ENCODE results near the gene PPP6R3. TPM values are rescaled to one million over a fixed set of nuclear protein-coding genes. Genes with fewer than 3 reads are reported as not detected.

Gene PPP6R3
- total RNA-seq, 1 experiment from 2014 or later = 163 TPM

DNA sequence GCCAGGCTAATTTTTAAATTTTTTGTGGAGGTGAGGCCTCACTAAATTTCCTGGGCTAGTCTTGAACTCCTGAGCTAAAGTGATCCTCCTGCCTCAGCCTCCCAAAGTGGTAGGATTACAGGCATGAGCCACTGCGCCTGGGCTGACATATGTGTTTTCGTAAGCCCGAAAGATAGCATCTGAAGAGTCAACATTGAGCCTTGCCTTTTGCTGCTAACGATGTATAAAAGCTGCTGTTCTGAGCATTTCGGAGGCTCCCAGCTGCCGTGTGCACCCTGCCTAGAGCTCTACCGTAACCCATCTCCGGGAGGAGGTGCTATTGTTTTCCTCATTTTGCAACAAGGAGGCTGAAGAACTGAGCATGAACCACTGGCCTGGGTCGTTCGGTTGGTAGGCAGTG is 18.1 kb upstream of the PPP6R3 start:
- no peak overlapping the region for H3K4me3 ChIP-seq (ENCODE audit: low read depth in 2 of 2, low read length in 2 of 2)
- no peaks in the 10 kb centered on the region for H3K9me3 ChIP-seq (ENCODE audit: control insufficient read depth, insufficient read depth, low read depth, low read length)
- DNase-seq (ENCODE audit: low read depth, low spot score) = no peak
- POLR2A ChIA-PET = no interaction called here
- CTCF ChIA-PET = no interaction called here
- peaks cover 4% of the 10 kb centered on the region; the same call in 1 of the 2 replicates for H3K4me1 ChIP-seq (ENCODE audit: control insufficient read depth, insufficient read depth, low read length)
- no TSS peak for BruUV-seq (replicated peaks)
- in situ Hi-C loops (cut with HindIII; ENCODE audit: low pct_unique_long_range_greater_than_20kb, low sequenced_read_pairs) (no loop called here), intact Hi-C loops (cut with micrococcal nuclease; ENCODE audit: unreplicated experiment) (loop anchor here (10.0 kb wide), 1 partner anchor 188 kb away; no protein-coding TSS in a partner anchor)
- ATAC-seq = no peak
- TF ChIP-seq TCF7L2 (IDR thresholded peaks at IDR 0.05; ENCODE audit: low read depth, low read length) = no peak
- TF ChIP-seq, protein P1, sequence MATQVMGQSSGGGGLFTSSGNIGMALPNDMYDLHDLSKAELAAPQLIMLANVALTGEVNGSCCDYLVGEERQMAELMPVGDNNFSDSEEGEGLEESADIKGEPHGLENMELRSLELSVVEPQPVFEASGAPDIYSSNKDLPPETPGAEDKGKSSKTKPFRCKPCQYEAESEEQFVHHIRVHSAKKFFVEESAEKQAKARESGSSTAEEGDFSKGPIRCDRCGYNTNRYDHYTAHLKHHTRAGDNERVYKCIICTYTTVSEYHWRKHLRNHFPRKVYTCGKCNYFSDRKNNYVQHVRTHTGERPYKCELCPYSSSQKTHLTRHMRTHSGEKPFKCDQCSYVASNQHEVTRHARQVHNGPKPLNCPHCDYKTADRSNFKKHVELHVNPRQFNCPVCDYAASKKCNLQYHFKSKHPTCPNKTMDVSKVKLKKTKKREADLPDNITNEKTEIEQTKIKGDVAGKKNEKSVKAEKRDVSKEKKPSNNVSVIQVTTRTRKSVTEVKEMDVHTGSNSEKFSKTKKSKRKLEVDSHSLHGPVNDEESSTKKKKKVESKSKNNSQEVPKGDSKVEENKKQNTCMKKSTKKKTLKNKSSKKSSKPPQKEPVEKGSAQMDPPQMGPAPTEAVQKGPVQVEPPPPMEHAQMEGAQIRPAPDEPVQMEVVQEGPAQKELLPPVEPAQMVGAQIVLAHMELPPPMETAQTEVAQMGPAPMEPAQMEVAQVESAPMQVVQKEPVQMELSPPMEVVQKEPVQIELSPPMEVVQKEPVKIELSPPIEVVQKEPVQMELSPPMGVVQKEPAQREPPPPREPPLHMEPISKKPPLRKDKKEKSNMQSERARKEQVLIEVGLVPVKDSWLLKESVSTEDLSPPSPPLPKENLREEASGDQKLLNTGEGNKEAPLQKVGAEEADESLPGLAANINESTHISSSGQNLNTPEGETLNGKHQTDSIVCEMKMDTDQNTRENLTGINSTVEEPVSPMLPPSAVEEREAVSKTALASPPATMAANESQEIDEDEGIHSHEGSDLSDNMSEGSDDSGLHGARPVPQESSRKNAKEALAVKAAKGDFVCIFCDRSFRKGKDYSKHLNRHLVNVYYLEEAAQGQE (IDR thresholded peaks at IDR 0.05; ENCODE audit: insufficient read depth in 1 of 2, low read depth in 2 of 2, low read length in 1 of 2) = no peak
- no peak for TF ChIP-seq SIN3A (IDR thresholded peaks at IDR 0.05; ENCODE audit: borderline replicate concordance, insufficient read depth, low read depth, low read length)
- TF ChIP-seq, protein P2, sequence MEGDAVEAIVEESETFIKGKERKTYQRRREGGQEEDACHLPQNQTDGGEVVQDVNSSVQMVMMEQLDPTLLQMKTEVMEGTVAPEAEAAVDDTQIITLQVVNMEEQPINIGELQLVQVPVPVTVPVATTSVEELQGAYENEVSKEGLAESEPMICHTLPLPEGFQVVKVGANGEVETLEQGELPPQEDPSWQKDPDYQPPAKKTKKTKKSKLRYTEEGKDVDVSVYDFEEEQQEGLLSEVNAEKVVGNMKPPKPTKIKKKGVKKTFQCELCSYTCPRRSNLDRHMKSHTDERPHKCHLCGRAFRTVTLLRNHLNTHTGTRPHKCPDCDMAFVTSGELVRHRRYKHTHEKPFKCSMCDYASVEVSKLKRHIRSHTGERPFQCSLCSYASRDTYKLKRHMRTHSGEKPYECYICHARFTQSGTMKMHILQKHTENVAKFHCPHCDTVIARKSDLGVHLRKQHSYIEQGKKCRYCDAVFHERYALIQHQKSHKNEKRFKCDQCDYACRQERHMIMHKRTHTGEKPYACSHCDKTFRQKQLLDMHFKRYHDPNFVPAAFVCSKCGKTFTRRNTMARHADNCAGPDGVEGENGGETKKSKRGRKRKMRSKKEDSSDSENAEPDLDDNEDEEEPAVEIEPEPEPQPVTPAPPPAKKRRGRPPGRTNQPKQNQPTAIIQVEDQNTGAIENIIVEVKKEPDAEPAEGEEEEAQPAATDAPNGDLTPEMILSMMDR (IDR thresholded peaks at IDR 0.05) = no peak
- TF ChIP-seq POLR2AphosphoS5 (IDR thresholded peaks at IDR 0.05; ENCODE audit: low read depth, low read length) = no peak
- H3K27me3 ChIP-seq (ENCODE audit: control insufficient read depth, insufficient read depth, low read length) = no peaks in the 10 kb centered on the region
- no peak overlapping the region for H3K27ac ChIP-seq (ENCODE audit: low read length)
- H3K36me3 ChIP-seq (ENCODE audit: control insufficient read depth, insufficient read depth, low read length) = peaks cover 3% of the 10 kb centered on the region; the same call in 1 of the 2 replicates

DNA sequence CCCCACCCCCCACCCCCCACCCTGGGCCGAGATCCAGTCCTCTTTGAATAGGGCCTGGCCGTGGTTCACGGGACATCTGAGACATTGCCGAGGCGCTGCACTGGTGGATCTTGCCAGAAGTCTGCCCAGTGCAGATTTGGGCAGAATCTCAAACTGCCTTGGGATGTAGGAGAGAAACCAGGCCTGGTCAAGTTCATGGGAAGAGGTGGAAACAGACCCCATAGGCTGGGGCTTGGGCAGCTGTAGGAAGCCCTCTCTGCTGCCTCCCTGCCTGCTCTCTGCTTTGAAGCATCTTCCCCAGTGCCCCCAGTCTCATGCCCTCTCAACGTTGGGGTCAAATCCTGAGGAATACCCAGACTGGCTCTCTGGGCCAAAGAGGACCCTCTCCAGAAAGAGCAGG is 16.0 kb upstream of the PPP6R3 start:
- DNase-seq (ENCODE audit: low read depth, low spot score) (no peak), ATAC-seq (no peak)
- H3K4me3 ChIP-seq (ENCODE audit: low read depth in 2 of 2, low read length in 2 of 2) = no peak overlapping the region
- H3K27me3 ChIP-seq (ENCODE audit: control insufficient read depth, insufficient read depth, low read length) = no peaks in the 10 kb centered on the region
- peaks cover 6% of the 10 kb centered on the region; the same call in 1 of the 2 replicates for H3K36me3 ChIP-seq (ENCODE audit: control insufficient read depth, insufficient read depth, low read length)
- TF ChIP-seq TCF7L2 (IDR thresholded peaks at IDR 0.05; ENCODE audit: low read depth, low read length) = no peak
- no peak for TF ChIP-seq POLR2AphosphoS5 (IDR thresholded peaks at IDR 0.05; ENCODE audit: low read depth, low read length)
- TF ChIP-seq, protein P1 (IDR thresholded peaks at IDR 0.05; ENCODE audit: insufficient read depth in 1 of 2, low read depth in 2 of 2, low read length in 1 of 2) = no peak
- no peak for TF ChIP-seq SIN3A (IDR thresholded peaks at IDR 0.05; ENCODE audit: borderline replicate concordance, insufficient read depth, low read depth, low read length)
- TF ChIP-seq, protein P2 (IDR thresholded peaks at IDR 0.05) = no peak
- in situ Hi-C loops (cut with HindIII; ENCODE audit: low pct_unique_long_range_greater_than_20kb, low sequenced_read_pairs) (no loop called here), intact Hi-C loops (cut with micrococcal nuclease; ENCODE audit: unreplicated experiment) (loop anchor here (10.0 kb wide), 1 partner anchor 190 kb away; no protein-coding TSS in a partner anchor)
- ChIA-PET POLR2A (no interaction called here), CTCF (no interaction called here)
- no peaks in the 10 kb centered on the region for H3K9me3 ChIP-seq (ENCODE audit: control insufficient read depth, insufficient read depth, low read depth, low read length)
- no TSS peak for BruUV-seq (replicated peaks)
- no peak overlapping the region for H3K27ac ChIP-seq (ENCODE audit: low read length)
- H3K4me1 ChIP-seq (ENCODE audit: control insufficient read depth, insufficient read depth, low read length) = peaks cover 4% of the 10 kb centered on the region; the same call in 1 of the 2 replicates

Measured in Panc1 (cell line).